Measurements from ENCODE around the gene SVIL.

The SVIL gene, protein sequence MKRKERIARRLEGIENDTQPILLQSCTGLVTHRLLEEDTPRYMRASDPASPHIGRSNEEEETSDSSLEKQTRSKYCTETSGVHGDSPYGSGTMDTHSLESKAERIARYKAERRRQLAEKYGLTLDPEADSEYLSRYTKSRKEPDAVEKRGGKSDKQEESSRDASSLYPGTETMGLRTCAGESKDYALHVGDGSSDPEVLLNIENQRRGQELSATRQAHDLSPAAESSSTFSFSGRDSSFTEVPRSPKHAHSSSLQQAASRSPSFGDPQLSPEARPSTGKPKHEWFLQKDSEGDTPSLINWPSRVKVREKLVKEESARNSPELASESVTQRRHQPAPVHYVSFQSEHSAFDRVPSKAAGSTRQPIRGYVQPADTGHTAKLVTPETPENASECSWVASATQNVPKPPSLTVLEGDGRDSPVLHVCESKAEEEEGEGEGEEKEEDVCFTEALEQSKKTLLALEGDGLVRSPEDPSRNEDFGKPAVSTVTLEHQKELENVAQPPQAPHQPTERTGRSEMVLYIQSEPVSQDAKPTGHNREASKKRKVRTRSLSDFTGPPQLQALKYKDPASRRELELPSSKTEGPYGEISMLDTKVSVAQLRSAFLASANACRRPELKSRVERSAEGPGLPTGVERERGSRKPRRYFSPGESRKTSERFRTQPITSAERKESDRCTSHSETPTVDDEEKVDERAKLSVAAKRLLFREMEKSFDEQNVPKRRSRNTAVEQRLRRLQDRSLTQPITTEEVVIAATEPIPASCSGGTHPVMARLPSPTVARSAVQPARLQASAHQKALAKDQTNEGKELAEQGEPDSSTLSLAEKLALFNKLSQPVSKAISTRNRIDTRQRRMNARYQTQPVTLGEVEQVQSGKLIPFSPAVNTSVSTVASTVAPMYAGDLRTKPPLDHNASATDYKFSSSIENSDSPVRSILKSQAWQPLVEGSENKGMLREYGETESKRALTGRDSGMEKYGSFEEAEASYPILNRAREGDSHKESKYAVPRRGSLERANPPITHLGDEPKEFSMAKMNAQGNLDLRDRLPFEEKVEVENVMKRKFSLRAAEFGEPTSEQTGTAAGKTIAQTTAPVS (N-terminal part only)

DNA sequence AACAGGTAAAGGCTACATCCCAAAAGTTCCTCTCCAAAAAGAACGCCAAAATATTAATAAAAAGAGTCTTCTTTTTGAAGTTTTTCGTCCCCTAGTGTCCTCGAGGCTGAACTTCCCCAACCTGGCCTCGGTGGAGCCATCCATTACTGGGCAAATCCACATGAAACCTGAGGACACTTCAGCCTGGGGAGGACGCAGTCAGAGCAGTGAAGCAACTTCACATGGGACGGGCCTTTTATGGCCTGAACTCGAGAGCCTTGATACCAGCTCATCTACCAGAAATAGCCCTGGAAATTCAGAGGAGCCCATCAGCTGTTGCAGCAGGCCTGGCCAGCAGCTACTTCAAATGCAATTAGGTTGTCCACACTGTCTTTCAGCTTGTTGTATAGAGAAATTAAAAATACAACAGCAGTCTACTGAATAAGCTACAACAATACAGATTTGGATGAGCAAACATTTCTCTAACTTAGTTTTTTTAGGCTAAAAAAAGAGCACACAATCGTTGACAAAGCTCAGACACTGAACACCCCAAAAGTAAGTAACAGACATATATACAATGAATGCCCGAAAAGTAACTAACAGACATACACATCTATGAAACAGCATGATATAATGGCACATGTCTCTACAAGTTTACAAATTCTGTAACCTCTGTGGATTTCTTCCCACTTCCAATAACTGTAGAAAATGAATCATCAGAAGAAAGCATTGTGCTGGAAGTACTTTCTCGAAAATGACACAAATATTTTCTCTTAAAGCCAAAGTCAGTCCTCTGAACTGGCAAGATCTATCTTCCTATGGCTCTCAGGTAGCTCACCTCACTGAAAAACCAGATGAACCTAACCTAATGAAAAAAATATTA, at the start of gene SVIL:
TSS of gene SVIL (minus strand) at position 208 of the 862 bp plus-strand sequence. CDS start 79,913 bp downstream, outside the sequence.
- DNase-seq, result no peak

DNA sequence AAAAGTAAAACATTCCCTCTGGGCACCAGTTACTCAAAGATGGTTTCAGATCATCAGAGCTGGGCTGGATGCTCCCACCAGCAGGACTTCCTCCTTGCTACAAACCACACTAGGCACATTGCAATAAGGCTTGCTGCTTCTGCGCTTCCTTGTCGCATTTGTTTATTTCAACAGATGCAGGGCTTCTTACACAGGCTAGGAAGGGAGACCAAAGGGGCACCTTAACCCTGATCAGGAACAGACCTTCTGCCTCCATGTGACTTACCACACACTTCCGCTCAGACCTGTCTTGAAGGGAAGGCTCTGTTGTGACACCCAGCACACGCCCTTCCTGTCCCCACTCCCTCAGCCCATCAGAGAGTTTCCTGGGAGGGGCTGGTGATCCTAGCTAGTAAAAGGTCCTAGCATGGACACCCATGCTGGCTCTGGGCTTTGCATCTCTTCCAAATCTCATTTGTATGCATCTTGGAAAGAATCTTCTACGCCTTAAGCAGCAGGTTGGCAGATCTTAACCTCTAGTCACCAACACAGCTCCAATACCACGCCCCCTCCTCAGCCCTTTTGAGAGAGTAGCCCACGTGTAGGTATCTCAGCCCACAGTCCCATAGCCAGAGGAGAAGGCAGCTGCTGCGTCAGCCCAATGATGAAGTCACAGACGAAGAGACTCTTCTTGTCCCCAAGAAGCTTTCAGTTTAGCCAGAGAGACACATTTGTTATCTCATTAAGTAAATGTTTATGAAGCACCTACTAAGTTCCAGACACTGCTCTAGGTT, 47.1 kb upstream of the SVIL start:
- no peak for DNase-seq

DNA sequence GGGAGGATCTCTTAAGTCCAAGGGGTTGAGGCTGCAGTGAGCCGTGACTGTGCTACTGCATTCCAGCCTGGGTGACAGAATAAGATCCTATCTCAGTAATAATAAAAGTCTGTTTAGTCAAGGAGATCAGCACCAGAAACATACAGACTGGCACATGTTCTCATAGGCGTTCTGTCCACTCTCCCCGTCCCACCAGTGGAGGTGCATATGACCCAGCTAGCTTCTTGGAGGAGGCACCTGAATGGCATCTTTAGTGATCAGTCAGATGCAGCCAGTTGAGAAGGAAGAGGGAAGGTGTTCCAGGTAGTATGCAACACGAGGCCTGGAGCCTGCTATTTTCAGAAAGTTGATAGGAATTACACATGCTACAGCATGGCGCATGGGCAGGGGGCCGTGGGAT, 45.3 kb upstream of the SVIL start:
- no peak for DNase-seq

DNA sequence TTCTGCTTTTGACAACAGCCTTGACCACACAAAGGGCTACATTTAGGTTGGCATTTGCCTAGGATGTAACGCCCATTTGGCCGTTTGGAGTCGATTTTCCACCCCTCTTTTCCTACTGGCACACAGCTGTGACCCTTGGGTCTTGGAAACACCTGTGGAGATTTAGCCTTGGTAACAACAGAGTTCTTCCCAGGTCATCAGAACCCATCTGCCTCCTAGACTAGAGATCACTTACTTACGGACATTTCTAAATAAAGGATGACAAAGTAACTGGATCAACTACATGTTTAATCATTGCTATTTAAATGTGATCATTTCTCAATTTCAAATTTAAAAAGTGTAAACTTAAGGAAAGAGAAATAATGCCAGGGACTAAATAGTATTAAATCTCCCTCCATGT, 42.0 kb upstream of the SVIL start:
- DNase-seq, result no peak

DNA sequence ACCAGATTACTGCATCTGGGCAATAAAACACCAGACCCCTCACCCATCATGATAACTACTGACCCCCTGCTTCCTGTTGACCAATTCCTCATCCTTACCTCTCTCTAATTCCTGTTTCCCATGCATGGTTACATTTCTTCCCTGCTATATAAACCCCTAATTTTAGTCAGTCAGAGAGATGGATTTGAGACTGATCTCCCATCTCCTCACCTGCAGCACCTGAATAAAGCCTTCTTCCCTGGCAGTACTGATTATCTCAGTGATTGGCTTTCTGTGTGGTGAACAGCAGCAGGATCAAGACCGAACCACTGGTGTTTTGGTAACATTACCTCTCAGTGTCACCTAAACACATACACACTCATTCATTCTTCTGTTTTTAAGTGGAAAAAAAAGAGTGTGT, 41.2 kb upstream of the SVIL start:
- DNase-seq, result no peak

DNA sequence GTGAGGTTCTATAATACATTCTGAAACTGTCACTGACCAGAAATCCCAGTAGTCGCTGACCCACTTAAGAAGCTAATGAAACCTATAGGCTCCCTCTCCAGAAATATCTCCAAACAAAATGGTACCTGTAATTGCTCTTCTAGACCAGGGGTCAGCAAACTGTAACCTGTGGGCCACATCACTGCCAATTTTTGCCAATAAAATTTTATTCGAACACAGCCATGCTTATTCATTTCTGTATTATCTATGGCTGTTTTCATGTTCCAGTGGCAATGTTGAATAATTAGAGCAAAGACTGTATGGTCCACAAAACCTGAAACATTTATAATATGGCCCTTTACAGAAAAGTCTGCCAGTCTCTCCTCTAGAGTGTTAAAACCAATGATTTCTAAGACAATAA, 37.2 kb upstream of the SVIL start:
- no peak for DNase-seq

DNA sequence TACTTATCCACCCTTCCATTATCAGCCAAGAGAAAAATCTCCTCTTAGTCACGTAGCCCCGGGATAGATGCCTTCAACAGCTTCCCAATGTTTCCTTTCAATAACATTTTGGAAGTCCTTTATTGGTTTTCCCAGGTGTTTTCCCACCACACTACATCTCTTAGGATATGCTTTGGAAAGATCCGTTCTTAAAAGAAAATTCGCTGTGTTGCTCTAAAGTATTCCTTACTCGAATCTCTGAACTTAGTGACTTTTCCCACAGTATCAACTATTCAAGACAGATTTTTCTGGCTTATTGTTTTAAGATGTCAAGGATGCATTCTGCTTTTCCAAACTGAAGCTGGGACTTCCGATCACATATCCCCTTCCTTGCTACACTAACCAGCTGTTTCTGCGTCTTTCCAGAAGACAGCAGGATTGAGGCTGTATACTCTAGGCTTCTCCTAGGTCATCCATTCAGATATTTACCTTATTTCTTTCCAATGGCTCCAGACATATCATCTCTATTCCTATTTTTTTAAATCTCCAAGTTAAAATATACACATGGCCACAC, 36.5 kb upstream of the SVIL start:
- DNase-seq, result no peak

DNA sequence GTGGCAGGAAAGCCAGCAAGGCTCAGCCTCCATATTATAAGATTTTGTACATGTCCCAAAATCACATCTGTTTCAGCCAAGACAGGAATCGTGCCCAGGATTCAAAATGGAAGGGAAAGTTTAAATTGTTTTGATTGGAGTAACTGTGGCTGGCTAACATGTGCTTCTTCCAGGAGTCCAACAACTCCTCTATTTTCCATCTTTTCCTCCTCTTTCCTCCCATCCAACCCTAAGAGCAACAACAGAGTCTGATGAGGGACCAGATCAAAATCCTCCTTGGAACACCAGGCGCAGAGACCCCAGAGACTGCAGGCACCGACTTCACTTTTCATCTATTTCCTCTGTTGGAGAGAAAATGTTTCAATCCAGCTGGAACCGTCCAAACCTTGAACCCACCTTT, 36.0 kb upstream of the SVIL start:
- no peak for DNase-seq

DNA sequence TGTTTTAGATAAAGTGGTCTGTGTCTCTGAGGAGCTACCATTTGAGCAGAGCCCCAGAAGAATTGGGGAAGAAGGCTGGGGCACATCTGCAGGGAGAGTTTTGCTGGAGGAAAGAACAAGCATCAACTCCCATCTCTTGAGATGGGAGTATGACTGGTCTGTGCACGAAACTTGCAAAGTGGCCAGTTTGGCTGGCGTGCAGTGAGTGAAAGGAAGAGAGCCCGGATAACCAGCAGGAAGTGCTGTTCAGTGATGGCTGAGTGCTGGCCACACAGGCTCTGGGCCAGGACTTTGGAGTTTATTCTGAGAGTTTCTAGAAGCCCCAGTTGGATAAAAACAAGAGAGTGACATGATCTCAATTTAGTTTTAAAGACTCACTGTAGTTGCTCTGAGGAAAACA, 34.4 kb upstream of the SVIL start:
- no peak for DNase-seq

DNA sequence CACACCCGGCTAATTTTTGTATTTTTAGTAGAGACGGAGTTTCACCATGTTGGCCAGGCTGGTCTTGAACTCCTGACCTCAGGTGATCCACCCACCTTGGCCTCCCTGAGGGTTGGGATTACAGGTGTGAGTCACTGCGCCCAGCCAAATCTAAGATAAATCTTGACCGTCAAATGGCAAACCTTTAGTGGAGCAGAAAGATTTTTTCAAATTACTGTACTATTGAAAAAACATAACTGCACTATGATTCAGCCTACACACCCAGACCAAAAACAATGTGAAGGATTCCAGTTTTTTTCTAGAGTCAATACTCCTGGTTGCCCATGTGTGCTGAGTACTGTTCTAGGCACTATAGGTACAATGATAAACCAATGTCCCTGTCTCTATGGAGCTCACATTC, 33.9 kb upstream of the SVIL start:
- no peak for DNase-seq

DNA sequence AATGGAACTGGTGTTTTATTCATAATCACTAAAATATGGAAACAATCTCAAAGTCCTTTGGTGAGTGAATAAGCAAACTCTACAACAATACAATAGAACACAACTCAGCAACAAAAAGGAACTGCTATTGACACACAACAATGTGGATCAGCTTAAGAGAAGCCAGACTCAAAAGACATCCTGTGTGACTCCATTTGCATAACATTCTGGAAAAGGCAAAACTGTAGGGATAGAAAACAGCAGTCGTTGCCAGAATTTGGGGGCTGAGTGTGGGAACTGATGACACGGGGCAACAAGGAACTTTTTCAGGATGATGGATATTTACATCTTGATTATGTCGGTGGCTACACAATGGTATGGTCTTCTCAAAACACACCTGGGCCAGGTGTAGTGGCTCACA, 32.4 kb upstream of the SVIL start:
- no peak for DNase-seq

DNA sequence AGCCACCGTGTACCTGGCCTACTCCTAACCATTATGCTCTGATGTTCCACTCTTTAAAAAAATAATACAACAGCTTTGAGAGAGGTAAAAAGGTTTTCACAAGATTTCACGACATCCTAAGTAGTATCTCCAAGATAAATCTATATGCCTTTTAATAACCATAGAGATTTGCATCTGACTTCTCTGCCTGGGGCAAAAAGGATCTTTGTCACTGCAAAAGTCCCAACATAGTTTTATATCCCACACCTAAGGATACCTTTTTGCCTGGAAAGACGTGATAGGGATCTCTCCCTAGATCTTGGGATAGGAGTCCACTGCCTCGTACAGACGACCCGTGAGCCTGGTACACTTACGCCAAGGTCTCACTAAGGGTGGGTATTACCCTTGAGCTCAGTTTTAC, 31.4 kb upstream of the SVIL start:
- no peak for DNase-seq

DNA sequence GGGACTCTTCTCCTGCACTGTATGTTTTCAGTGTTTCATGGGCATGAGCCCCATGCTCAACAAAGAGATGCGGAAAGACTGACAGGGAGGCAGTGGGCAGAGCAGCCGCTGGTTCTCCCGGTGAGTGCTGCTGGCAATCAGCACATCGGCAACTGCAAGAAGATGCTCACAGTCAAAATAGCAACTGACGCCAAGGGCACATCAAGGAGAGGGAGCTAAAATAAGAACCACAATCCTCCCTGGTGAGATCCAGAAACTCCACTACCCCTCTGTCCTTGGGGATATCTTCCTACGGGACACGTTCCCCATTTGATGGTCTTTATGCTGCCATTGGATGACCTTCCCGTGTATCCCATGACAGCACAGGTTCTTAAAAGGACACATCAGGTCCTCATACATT, 28.9 kb upstream of the SVIL start:
- DNase-seq, result no peak

DNA sequence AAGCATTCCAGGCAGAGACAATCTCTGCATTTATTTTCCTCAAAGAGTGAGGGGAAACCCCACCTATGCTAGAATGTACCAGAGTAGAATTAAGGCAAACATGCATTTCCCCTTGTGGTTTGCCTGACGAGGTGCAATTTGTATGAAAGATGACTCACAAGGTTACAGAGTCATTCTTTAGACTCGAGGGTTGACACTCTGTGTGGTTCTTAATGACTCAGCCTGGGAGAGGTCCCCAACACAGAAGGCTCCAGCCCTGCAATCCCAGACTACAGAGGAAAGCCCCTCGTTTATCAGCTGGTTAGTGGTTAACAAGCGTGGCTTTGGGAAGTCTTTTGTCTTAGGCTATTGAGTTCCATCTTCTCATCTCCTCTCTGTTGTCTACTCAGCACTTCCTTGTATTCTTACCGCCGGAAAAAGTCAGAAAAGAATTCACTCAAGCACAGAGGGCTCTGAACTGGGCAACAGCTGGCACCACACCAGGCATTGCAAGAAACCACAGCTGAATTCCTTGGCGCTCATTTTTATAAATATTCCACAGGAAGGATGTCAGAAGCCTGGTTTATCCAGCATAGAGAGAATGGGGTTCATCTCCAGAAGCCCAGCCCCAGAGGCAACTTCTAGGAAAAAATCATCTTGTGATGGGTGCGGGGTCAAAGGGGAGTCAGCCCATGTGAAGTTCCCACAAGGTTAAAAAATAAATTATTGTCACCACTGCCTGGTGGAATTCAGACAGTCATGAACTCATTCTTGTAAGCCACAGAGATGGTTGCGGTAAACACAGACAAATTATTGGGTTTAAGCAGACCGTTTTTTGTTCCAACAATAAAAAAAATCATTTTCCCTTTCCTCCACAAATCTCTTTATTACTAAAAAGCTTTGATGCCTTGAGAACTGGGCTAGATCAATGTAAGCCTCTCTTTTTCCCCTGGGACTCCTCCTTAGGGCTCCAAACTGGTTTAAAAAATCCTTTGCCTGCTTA, 24.5 kb upstream of the SVIL start:
- DNase-seq, result peak; percentile 26

DNA sequence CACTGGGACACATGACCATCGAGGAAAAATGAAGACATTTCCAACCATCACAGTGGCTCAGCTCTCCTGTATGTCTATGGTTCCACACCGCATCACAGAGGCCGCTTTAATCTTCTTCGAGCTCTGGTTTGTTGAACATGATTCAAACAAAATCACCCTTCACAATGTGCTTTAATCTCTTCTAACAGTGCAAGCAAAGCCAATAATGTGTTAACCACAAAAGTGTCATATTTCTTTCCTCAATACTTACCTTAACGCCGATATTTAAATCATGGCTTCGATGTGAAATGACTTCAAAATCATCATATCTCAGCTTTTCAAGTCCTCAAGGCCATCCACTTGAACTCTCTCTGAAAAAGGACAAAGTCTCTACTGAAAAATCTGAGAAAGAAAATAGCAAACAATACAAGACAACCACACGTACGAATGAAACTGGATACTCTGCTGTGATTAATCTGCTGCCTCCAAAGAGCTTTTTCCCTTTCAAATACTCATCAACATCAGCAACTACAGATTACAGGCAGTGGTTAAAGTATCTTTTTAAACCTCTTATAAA, 23.0 kb upstream of the SVIL start:
- DNase-seq, result no peak

DNA sequence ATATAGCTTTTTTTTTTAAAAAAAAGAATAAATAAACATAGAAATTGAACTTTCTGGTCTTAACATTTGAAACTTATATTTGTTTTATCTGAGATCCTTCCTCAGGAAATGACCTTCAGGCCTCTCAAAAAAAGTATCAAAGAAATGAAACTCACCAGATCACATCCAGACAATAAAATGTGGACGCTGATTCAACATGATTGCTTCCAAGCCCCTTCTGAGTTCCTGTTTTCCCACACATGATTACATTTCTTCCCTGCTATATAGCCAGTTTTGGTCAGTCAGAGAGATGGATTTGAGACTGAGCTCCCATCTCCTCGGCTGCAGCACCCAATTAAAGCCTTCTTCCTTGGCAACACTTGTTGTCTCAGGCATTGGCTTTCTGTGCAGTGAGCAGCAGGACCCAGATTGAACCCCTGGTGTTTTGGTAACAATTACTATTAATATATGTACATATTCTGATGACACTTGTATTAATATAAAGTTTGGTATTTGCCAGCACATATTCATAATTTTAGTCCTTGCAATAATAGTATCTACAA, 21.8 kb upstream of the SVIL start:
- DNase-seq, result no peak

DNA sequence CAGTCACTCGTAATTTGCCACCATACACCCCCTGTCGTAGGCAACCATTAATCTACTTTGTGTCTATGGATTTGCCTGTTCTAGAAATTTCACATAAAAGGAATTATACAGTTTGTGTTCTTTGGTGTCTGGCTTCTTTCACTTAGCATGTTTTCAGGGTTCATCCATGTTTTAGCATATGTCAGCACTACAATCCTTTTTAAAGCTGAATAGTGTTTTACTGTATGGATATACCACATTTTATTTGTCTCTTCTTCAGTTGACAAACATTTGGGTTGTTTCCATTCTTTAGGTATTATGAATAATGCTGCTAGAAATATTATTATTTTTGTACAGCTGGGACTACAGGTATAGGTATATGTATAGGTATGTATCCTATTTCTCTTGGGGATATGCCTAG, 17.4 kb upstream of the SVIL start:
- DNase-seq, result no peak

DNA sequence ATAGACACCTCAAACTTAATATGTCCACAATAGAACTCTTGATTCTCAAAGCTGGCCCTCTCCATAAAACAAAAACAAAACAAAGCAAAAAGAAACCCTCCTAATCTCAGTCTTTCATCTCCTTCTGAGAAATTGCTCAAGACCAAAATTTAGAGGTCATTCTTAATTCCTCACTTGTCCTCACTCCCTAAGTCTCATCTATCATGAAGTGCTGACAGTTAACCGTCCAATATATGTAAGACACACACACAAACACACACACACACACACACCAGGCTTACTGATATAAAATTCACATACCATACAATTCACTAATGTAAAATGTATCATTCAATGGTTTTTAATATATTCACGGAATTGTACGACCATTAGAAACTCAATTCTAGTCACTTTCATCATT, 17.0 kb upstream of the SVIL start:
- no peak for DNase-seq

DNA sequence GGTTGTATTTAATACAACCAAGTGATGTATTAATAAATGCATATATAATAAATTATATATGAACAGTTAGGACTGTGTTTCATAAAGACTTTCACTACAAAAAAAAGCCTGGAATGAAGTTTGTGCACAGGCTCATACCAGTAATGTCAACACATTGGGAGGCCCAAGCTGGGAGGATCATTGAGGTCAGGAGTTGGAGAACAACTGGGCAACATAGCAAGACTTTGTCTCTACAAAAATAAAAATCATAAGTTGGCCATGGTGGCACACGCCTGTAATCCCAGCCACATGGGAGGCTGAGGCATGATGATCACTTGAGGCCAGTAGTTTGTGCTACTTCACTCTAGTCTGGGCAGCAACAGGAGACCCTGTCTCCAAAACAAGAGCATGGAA, 15.8 kb upstream of the SVIL start:
- no peak for DNase-seq

Measured in NCI-H69 (cell line).